CD8-positive, alpha-beta memory T cell (primary cell): ENCODE data around the gene DCAF11. TPM values are rescaled to one million over a fixed set of nuclear protein-coding genes. Genes with fewer than 3 reads are reported as not detected.

ENCODE experiments used
- CTCF ChIA-PET: fragments of 350-600 bp; sonication (Branson Sonifier 250); formaldehyde crosslinking; loops from one replicate; lab custom pipeline; 2021; ENCODE audit warnings: antibody characterized with exemption; lab: Charles Lee
- POLR2A ChIA-PET: fragments of 350-600 bp; sonication (Branson Sonifier 250); formaldehyde crosslinking; loops from one replicate; lab custom pipeline; 2021; ENCODE audit warnings: antibody characterized with exemption; lab: Charles Lee
- DNase-seq, 5 donors: peaks; one replicate each; pipeline versions ENCODE4 v3.0.0 to v3.0.0-alpha.2; 2020 to 2022; ENCODE audit warnings: mixed read lengths in 1 of 5
- H3K27ac ChIP-seq: one replicate; pipeline ENCODE4 v1.7.0; 2013; ENCODE audit warnings: low read depth, mild to moderate bottlenecking, low read length, moderate library complexity
- H3K27me3 ChIP-seq: 2 replicates; pipeline ENCODE4 v1.7.0; 2013; ENCODE audit warnings: low read length, mild to moderate bottlenecking; ENCODE audit not compliant: insufficient read depth, poor library complexity, severe bottlenecking
- H3K36me3 ChIP-seq: 2 replicates; pipeline ENCODE4 v1.7.0; 2013; ENCODE audit warnings: mild to moderate bottlenecking, low read length, moderate library complexity; ENCODE audit not compliant: insufficient read depth
- H3K4me1 ChIP-seq: 2 replicates; pipeline ENCODE4 v1.7.0; 2013; ENCODE audit warnings: mild to moderate bottlenecking, low read length, moderate library complexity; ENCODE audit not compliant: insufficient read depth
- H3K4me3 ChIP-seq: 2 replicates; pipeline ENCODE4 v1.7.0; 2013; ENCODE audit warnings: mild to moderate bottlenecking, low read length
- H3K9me3 ChIP-seq: 2 replicates; pipeline ENCODE4 v1.7.0; 2013; ENCODE audit warnings: mild to moderate bottlenecking, low read length
- H3K27ac Mint-ChIP-seq, 8 donors: one replicate each; pipeline ENCODE4 v1.8.0; 2020 to 2021; ENCODE audit warnings: mixed read lengths in 8 of 8, mild to moderate bottlenecking in 6 of 8, inconsistent platforms in 3 of 8, moderate library complexity in 3 of 8
- H3K27me3 Mint-ChIP-seq, 2 donors: one replicate each; pipeline ENCODE4 v1.8.0; 2020 to 2021; ENCODE audit warnings: mixed read lengths in 2 of 2, mild to moderate bottlenecking in 1 of 2, moderate library complexity in 1 of 2
- H3K36me3 Mint-ChIP-seq, 3 donors: one replicate each; pipeline ENCODE4 v1.8.0; 2020 to 2021; ENCODE audit warnings: mixed read lengths in 3 of 3, inconsistent platforms in 1 of 3, mild to moderate bottlenecking in 1 of 3
- H3K4me1 Mint-ChIP-seq, 3 donors: one replicate each; pipeline ENCODE4 v1.8.0; 2020 to 2021; ENCODE audit warnings: mixed read lengths in 3 of 3, inconsistent platforms in 1 of 3, mild to moderate bottlenecking in 1 of 3
- H3K4me3 Mint-ChIP-seq, 7 donors: one replicate each; pipeline ENCODE4 v1.8.0; 2020 to 2021; ENCODE audit warnings: mixed read lengths in 7 of 7, mild to moderate bottlenecking in 6 of 7, moderate library complexity in 4 of 7, inconsistent platforms in 2 of 7
- H3K9me3 Mint-ChIP-seq, 5 donors: one replicate each; pipeline ENCODE4 v1.8.0; 2020 to 2022; ENCODE audit warnings: mixed read lengths in 5 of 5, mild to moderate bottlenecking in 3 of 5, moderate library complexity in 2 of 5, inconsistent platforms in 1 of 5
- polyA plus RNA-seq: library from polyadenylated mRNA; unstranded; fragments of 300-500 nt; fragmentation: Illumina TruSeq; gene quantifications from one replicate; pipeline ENCODE4 v1.2.3, GENCODE V29; 2021
- total RNA-seq, 2 experiments: library from RNA; stranded (reverse); gene quantifications; one replicate each; pipeline ENCODE4 v1.2.3, GENCODE V29; 2021

Gene DCAF11
- total and polyA plus RNA-seq, 3 experiments from 2014 or later = 69.0 to 83.9 (median 72.4) TPM

- peak overlapping the region in 6 of 8 donors; percentile 54 to 97 (median 73) for H3K27ac Mint-ChIP-seq
- H3K27me3 Mint-ChIP-seq = no peaks in the 10 kb centered on the region
- no peak for DNase-seq
- peak overlapping the region in 2 of 7 donors; percentile 37 to 40 for H3K4me3 Mint-ChIP-seq
- ChIA-PET POLR2A (interaction anchor here (1.1 kb wide), 1 partner anchor 16 kb away, joined by 4 read pairs; no protein-coding TSS in a partner anchor), CTCF (interaction anchor here (0.9 to 1.7 kb wide), 5 partner anchors 8 to 24 kb away, joined by 3 to 7 read pairs (median 3); partner anchors contain the start of genes EMC9 and NRL)
- no peaks in the 10 kb centered on the region for H3K27me3 ChIP-seq
- no peak overlapping the region for H3K4me3 ChIP-seq
- H3K9me3 Mint-ChIP-seq = peaks cover 0 to 2% (median 0%) of the 10 kb centered on the region in 5 donors
- H3K36me3 Mint-ChIP-seq = peaks cover 0 to 21% (median under 1%) of the 10 kb centered on the region in 3 donors
- peaks cover 32 to 42% (median 37%) of the 10 kb centered on the region in 3 donors for H3K4me1 Mint-ChIP-seq
- H3K36me3 ChIP-seq = peaks cover 7% of the 10 kb centered on the region
- no peak overlapping the region for H3K27ac ChIP-seq
- no peaks in the 10 kb centered on the region for H3K9me3 ChIP-seq
- H3K4me1 ChIP-seq = peaks cover 38% of the 10 kb centered on the region
Observed at GRCh38 chr14:24132976-24133375, 18.4 kb downstream of the DCAF11 start.

- Mint-ChIP-seq H3K4me1 (peaks cover 38 to 49% (median 40%) of the 10 kb centered on the region in 3 donors), H3K9me3 (peaks cover 0 to 2% (median 0%) of the 10 kb centered on the region in 5 donors), H3K27ac (no peak overlapping the region), H3K27me3 (no peaks in the 10 kb centered on the region), H3K36me3 (peaks cover 0 to 28% (median 5%) of the 10 kb centered on the region in 3 donors), H3K4me3 (no peak overlapping the region)
- Histone ChIP-seq H3K4me1 (peaks cover 40% of the 10 kb centered on the region), H3K27me3 (no peaks in the 10 kb centered on the region), H3K36me3 (peaks cover 14% of the 10 kb centered on the region), H3K4me3 (no peak overlapping the region), H3K9me3 (no peaks in the 10 kb centered on the region), H3K27ac (no peak overlapping the region)
- POLR2A ChIA-PET = interaction anchor here (0.7 kb wide), 1 partner anchor 82 kb away, joined by 4 read pairs; the partner anchor contains the start of gene CARMIL3
- CTCF ChIA-PET = interaction anchor here (0.8 to 1.7 kb wide), 4 partner anchors 8 to 27 kb away, joined by 3 to 4 read pairs (median 3); partner anchors contain the start of genes EMC9 and IRF9
- DNase-seq = no peak
Observed at GRCh38 chr14:24133735-24134134, 19.2 kb downstream of the DCAF11 start.

- no peaks in the 10 kb centered on the region for H3K27me3 Mint-ChIP-seq
Observed at GRCh38 chr14:24135584-24135833, 20.9 kb downstream of the DCAF11 start.

GRCh38 chr14:24135834-24136683, 21.5 kb downstream of the DCAF11 start, which contains the start of gene PSME1:
TSS of gene PSME1 (plus strand) at chr14:24136194. CDS start at chr14:24136263, 69 bp downstream.
- H3K4me1 Mint-ChIP-seq = peaks cover 56 to 67% (median 60%) of the 10 kb centered on the region in 3 donors

More at GRCh38 chr14:24135584-24135833, 20.9 kb downstream of the DCAF11 start:
- H3K4me3 Mint-ChIP-seq = peak overlapping the region; percentile 89 to 96 (median 92)
- H3K4me1 ChIP-seq = peaks cover 47% of the 10 kb centered on the region
- no peak for DNase-seq
- POLR2A ChIA-PET = interaction anchor here (0.6 to 4.1 kb wide), 11 partner anchors 8 to 294 kb away, joined by 3 to 58 read pairs (median 5); partner anchors contain the start of genes CBLN3, DCAF11, DHRS1 and IPO4
- CTCF ChIA-PET = interaction anchor here (0.6 to 3.8 kb wide), 17 partner anchors 9 to 182 kb away, joined by 3 to 40 read pairs (median 5); partner anchors contain the start of genes DCAF11, DHRS4, IPO4 and IRF9
- peaks cover 54 to 65% (median 56%) of the 10 kb centered on the region in 3 donors for H3K4me1 Mint-ChIP-seq
- H3K27ac ChIP-seq = no peak overlapping the region
- H3K27ac Mint-ChIP-seq = peak overlapping the region; percentile 84 to 96 (median 93)
- H3K27me3 ChIP-seq = no peaks in the 10 kb centered on the region
- H3K36me3 Mint-ChIP-seq = peaks cover 0 to 38% (median 6%) of the 10 kb centered on the region in 3 donors
- H3K9me3 Mint-ChIP-seq = peaks cover 0 to 2% (median 0%) of the 10 kb centered on the region in 5 donors
- peak overlapping the region; percentile 73 for H3K4me3 ChIP-seq
- H3K36me3 ChIP-seq = peaks cover 16% of the 10 kb centered on the region
- H3K9me3 ChIP-seq = no peaks in the 10 kb centered on the region

GRCh38 chr14:24136684-24137528, 22.3 kb downstream of the DCAF11 start:
- H3K4me3 ChIP-seq = peak overlapping the region; percentile 73
- POLR2A ChIA-PET = interaction anchor here (0.6 to 4.1 kb wide), 8 partner anchors 10 to 293 kb away, joined by 3 to 58 read pairs (median 6); partner anchors contain the start of genes CBLN3, DCAF11, KHNYN and NRL

More at GRCh38 chr14:24135834-24136683, 21.5 kb downstream of the DCAF11 start, which contains the start of gene PSME1:
- ChIA-PET CTCF (interaction anchor here (0.6 to 3.8 kb wide), 19 partner anchors 9 to 183 kb away, joined by 3 to 40 read pairs (median 5); partner anchors contain the start of genes DCAF11, DHRS4, IPO4 and IRF9), POLR2A (interaction anchor here (0.6 to 4.1 kb wide), 12 partner anchors 9 to 294 kb away, joined by 3 to 58 read pairs (median 5); partner anchors contain the start of genes CBLN3, DCAF11, DHRS1 and IPO4)
- peaks cover 0 to 38% (median 6%) of the 10 kb centered on the region in 3 donors for H3K36me3 Mint-ChIP-seq
- peaks cover 47% of the 10 kb centered on the region for H3K4me1 ChIP-seq
- peak within 1 kb of the TSS; percentile 87 to 97 (median 95) for H3K27ac Mint-ChIP-seq
- peak within 1 kb of the TSS; percentile 72 for H3K27ac ChIP-seq
- DNase-seq = peak; percentile 91 to 95 (median 93)
- peak within 1 kb of the TSS; percentile 73 for H3K4me3 ChIP-seq
- peaks cover 0 to 2% (median 0%) of the 10 kb centered on the region in 5 donors for H3K9me3 Mint-ChIP-seq
- no peaks in the 10 kb centered on the region for H3K9me3 ChIP-seq
- H3K27me3 ChIP-seq = no peaks in the 10 kb centered on the region
- no peaks in the 10 kb centered on the region for H3K27me3 Mint-ChIP-seq
- H3K36me3 ChIP-seq = peaks cover 16% of the 10 kb centered on the region
- H3K4me3 Mint-ChIP-seq = peak within 1 kb of the TSS; percentile 89 to 96 (median 92)

GRCh38 chr14:24137529-24138395, 23.2 kb downstream of the DCAF11 start:
- POLR2A ChIA-PET = interaction anchor here (0.6 to 4.1 kb wide), 5 partner anchors 9 to 104 kb away, joined by 4 to 58 read pairs (median 7); partner anchors contain the start of genes DCAF11, NRL, PSME2 and RNF31
- no peak overlapping the region for H3K27ac ChIP-seq
- H3K4me3 Mint-ChIP-seq = peak overlapping the region; percentile 83 to 96 (median 90)
- peak overlapping the region; percentile 87 to 97 (median 93) for H3K27ac Mint-ChIP-seq
- H3K4me1 ChIP-seq = peaks cover 43% of the 10 kb centered on the region
- peaks cover 53 to 64% (median 59%) of the 10 kb centered on the region in 3 donors for H3K4me1 Mint-ChIP-seq
- no peaks in the 10 kb centered on the region for H3K9me3 ChIP-seq
- no peaks in the 10 kb centered on the region for H3K27me3 Mint-ChIP-seq
- peaks cover 0 to 2% (median 0%) of the 10 kb centered on the region in 5 donors for H3K9me3 Mint-ChIP-seq
- peaks cover 17% of the 10 kb centered on the region for H3K36me3 ChIP-seq
- DNase-seq = no peak
- peak overlapping the region; percentile 73 for H3K4me3 ChIP-seq
- CTCF ChIA-PET = interaction anchor here (1.3 to 3.8 kb wide), 6 partner anchors 20 to 105 kb away, joined by 4 to 40 read pairs (median 16); partner anchors contain the start of genes DCAF11, IPO4, IRF9 and NRL
- peaks cover 0 to 50% (median 6%) of the 10 kb centered on the region in 3 donors for H3K36me3 Mint-ChIP-seq
- H3K27me3 ChIP-seq = no peaks in the 10 kb centered on the region

More at GRCh38 chr14:24136684-24137528, 22.3 kb downstream of the DCAF11 start:
- no peak for DNase-seq
- Histone ChIP-seq H3K27me3 (no peaks in the 10 kb centered on the region), H3K9me3 (no peaks in the 10 kb centered on the region), H3K27ac (peak overlapping the region; percentile 72), H3K4me1 (peaks cover 45% of the 10 kb centered on the region), H3K36me3 (peaks cover 16% of the 10 kb centered on the region)
- CTCF ChIA-PET = interaction anchor here (1.0 to 3.8 kb wide), 8 partner anchors 9 to 106 kb away, joined by 3 to 40 read pairs (median 16); partner anchors contain the start of genes DCAF11, IPO4, IRF9 and NRL
- Mint-ChIP-seq H3K27ac (peak overlapping the region; percentile 87 to 97 (median 93)), H3K9me3 (peaks cover 0 to 2% (median 0%) of the 10 kb centered on the region in 5 donors), H3K4me3 (peak overlapping the region; percentile 88 to 96 (median 91)), H3K36me3 (peaks cover 0 to 46% (median 6%) of the 10 kb centered on the region in 3 donors), H3K27me3 (no peaks in the 10 kb centered on the region), H3K4me1 (peaks cover 57 to 67% (median 62%) of the 10 kb centered on the region in 3 donors)
